Ovary (tissue), 3 donors: Measurements from ENCODE around the gene ICE2.

Experiments used
- CTCF ChIP-seq, 3 donors: fragments of 450-650 bp in 2 of 3; fragments of 200-600 bp in 1 of 3; IDR thresholded peaks; one replicate each; pipeline versions ENCODE4 v1.5.1 to v1.8.0; 2016 to 2022; ENCODE audit warnings: antibody characterized with exemption in 3 of 3, mild to moderate bottlenecking in 1 of 3
- EP300 ChIP-seq: sonication (generic); formaldehyde crosslinking; IDR thresholded peaks from one replicate; pipeline ENCODE4 v1.6.1; 2017; ENCODE audit warnings: antibody characterized with exemption
- donor health status: DM: no; HTN: no; CAD: no.

- TF ChIP-seq EP300 (no peak), CTCF (IDR thresholded peaks at IDR 0.05) (no peak)
These were observed 78.0 kb downstream of the ICE2 start for GRCh38 chr15:60400944-60401343.
